HG02943 (cell line): Measurements from ENCODE around the gene B4GALNT4.
"Not testable (repeated sequence)": the region's sequence is repeated elsewhere in the genome, so short reads cannot be mapped to it uniquely, and the experiment has no call there.

ENCODE experiments used
- ATAC-seq: cut with Tn5 transposase; IDR thresholded peaks from one replicate; pipeline ENCODE4 v1.9.1; 2021; ENCODE audit warnings: mild to moderate bottlenecking, low read depth, moderate library complexity; ENCODE audit not compliant: unreplicated experiment

B4GALNT4 gene

DNA sequence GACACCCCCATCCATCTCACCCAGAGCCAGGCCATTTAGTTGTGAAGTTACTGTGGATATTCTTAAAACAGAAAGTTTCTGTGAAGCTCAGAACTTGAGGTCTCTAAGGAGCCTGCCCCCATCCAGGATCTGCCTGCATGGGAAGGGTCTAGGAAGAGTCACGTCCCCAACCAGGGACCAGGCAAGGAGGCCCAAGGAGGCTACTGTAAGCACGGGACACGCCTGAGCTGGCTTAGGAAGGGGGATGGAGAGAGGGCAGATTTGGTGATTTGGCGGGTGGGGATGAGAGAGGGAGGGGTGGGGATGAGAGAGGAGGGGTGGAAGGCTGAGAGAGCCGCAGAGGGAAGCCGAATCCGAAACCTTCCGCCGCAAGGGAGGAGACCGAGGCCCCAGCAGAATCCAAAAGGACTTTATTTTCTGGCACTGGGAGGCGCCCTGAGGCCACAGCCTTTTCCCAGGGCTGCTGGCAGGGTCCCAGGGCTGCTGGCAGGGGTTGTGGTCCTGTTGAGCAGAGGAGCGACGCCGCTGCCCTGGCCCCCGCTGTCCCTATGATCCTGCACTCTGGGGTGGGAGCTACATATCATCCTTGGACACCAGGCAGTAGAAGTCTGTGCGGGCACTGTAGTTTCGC, 36.1 kb downstream of the B4GALNT4 start:
- ATAC-seq, result no peak

DNA sequence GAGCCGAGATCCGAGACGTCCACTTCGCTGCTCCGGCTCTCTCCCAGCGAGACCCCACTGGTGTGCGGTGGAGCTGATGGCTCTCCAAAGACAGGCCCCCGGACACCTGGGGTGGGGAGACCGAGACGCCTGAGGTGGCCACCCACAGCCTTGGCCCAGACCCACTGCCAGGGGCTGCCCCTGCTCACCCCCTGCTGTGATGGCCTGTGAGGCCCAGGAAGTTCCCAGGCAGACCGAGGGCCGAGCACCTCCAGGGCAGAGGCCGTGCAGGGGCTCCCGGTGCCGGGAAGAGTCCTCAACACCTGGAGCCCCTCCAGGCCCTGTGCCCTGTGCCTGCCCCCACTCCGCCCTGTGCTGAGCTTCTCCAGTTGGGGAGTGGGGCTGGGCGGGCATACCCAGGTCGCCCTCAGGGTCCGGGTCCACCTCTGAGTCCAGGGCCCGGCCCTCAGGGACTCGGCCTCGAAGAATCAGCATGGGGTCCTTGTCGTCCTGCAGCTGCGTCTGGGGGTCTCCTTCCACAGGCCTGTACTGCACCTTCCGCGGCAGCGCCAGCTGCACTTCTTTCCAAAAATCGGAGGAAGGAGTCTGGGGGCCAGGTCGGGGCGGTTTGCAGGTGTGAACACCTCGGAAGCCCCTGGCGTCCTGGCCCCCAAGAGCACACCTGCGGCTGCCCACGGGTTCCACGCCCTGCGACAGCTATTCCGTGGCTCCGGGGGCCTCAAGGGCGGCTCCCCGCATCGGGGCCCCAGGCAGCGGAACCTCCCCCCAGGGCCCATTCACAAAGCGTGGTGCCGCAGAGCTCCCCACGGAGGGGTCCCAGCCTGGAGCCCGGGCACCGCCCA, 36.9 kb downstream of the B4GALNT4 start:
- ATAC-seq, result no peak

DNA sequence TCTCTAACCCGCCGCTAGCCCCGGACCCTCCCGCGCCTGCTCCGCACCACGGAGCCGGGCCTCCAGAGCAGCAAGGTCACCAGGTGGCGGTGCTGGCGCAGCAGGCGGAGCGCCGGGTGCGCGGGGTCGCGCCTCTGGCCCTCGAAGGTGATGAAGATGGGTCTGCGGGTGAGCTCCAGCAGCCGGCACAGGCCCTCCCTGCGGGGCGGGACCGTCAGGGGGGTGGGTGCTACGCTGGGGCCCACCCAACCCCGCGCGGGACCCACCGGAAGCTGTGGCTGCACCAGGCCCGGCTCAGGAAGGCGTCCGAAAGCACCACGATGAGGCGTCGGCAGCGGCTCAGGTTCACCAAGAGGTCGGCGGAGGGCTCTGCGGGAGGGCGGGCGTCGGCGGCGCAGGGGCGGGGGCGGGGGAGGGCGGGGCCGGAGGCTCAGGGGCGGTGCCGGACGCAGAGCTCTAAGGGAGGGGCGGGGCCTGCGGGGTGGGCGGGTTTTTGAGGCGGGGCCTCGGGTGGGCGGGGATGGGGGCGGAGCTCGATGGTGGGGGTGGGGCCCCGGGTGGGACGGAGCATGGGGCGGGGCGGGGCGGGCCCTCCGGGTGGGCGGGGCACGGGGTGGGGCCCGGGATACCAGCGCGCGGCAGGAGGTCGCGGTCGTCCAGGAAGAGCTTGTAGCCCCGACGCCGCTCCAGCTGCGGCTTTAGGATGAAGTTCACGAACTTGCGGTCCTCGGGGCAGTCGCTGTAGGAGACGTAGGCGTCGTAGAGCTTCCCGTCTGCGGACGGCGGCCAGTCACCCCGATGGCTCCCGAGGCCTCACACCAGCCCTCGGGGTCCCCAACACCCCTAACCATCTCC, 37.7 kb downstream of the B4GALNT4 start:
- ATAC-seq, result no peak

DNA sequence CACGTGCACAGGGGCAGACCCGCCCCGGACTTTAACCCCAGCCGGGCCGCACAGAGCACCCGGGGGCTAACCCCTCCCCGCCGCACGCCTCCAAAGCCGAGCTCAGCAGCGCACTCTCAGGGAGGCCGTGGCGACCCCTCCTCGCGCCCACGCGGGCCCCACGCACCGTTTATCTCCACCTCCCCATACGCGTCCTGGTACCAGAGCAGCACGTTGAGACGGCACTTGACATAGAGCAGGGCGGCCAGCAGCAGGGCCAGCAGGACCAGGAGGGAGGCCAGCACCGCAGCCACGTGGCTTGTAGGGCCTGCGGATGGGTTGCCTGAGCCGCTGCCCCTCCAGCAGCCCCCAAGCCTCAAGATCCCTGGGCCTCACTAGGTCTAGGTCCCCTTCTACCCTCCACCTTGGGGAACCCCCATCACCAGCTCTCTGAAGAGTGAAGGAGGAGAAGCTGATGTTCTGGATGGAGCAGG, 38.4 kb downstream of the B4GALNT4 start:
- no peak for ATAC-seq

DNA sequence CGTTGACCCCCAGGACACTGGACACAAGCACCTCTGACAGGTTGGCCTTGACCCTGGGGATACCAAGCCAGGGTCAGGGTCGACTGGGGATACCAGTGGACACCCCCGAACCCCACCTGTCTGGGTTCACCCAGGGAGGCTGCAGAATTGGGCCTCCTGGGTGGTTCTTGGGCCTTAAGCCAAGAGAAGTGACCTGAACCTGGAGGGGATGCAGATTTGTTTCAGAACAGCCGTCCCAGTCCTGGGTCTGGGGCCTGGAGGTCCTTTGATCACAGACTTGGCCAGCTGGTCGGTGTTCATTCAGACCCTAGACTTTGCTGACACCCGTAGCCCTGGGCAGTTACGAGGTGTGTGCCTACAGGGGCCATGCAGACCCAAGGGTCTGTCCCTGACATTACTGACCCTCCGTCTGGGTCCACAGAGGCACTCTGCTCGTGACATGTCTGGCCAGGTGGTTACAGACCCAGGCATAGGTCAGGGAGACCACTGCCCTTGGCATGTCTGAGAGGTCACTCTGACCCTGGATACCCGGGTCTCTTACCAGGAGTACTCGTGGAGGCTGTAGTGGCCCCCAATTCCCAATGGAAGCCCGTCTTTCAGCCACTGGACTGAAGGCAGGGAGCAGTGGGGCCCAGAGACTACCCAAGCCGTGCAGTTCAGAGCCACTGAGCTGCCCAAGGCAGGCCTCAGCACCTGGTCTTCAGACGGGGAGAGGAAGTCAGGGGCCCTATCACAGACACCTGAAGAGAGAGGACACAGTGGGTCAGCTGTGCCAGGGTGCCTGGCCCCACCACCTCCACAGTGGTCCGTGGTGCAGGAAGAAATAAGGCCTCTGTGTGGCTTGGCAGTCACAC, 39.1 kb downstream of the B4GALNT4 start:
- no peak for ATAC-seq

DNA sequence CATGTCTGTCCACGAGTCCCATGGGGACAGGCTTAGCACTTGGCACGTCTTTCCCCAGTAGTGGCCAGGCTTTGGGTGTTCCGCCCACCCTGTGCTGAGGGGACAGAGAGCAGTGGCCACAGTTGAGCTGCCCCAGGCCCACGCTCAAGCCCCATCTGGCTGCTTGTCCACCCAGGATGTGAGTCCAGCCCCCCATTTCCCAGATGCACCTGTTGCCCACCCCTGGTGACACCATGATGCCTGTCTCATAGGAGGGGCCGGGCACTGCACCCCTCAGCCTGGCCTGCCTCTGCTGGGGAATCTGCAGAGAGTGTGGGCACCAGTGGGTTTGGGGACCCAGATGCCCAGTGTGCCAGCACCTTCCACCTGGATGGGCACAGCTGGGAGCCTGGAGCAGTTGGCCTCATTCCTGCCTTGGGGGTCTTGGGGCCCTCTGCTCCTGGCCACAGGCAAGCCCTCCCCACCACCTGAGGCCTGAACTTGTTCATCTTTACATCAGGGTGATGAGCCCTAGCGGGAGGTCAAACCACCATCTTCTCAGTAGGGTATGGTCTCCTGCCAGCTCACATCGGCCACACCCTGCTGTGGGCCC, 39.8 kb downstream of the B4GALNT4 start:
- ATAC-seq, result no peak

DNA sequence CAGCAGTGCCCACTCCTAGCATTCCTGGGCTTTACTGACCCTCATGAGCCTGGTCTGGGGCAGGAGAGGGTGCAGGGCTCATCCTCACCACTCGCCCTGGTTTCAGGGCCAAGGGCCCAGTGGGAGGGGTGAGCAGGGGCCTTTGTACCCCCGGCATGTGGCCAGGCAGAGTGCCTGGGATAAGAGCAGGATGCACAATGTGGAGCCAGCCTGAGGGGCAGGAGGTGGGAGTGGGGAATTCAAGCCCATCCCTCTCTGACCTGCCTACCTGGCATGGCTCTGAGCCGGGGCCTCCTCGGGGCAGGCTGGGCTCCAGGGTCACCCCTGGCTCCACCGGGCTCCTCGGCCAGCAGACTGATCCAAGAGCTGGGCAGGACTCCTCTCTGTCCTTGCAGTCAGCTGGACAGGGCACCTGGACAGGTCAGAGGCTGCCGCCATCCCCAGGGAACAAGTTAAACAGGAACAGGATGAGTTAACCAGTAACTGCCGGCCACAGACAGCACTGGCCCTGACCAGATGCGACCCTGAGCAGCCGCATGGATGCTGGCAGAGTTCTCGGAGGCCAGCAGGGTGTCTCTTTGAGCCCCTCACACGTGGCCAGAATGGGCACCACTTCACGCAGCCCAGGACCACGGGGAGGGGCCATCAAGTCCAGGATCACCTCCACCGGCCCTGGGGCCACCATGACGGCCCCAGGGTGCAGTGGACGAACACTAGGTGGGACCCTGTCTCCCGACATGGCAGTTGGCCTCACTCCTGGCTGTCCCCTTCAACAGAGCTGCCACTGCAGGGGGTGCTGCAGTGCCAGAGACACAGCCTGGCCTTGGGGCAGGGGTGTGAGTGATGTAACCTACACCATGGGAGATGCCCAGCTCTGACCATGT, 40.5 kb downstream of the B4GALNT4 start:
- no peak for ATAC-seq

DNA sequence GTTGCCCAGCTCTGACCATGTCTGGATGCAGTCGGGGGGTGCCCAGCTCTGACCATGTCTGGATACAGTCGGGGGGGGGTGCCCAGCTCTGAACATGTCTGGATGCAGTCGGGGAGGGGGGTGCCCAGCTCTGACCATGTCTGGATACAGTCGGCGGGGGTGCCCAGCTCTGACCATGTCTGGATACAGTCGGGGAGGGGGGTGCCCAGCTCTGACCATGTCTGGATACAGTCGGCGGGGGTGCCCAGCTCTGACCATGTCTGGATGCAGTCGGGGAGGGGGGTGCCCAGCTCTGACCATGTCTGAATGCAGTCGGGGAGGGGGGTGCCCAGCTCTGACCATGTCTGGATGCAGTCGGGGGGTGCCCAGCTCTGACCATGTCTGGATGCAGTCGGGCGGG, 41.4 kb downstream of the B4GALNT4 start:
- ATAC-seq, result not testable (repeated sequence)

DNA sequence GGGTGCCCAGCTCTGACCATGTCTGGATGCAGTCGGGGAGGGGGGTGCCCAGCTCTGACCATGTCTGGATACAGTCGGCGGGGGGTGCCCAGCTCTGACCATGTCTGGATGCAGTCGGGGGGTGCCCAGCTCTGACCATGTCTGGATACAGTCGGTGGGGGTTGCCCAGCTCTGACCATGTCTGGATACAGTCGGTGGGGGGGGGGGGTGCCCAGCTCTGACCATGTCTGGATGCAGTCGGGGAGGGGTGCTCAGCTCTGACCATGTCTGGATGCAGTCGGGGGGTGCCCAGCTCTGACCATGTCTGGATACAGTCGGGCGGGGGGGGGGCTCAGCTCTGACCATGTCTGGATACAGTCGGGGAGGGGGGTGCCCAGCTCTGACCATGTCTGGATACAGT, 42.2 kb downstream of the B4GALNT4 start:
- not testable (repeated sequence) for ATAC-seq

DNA sequence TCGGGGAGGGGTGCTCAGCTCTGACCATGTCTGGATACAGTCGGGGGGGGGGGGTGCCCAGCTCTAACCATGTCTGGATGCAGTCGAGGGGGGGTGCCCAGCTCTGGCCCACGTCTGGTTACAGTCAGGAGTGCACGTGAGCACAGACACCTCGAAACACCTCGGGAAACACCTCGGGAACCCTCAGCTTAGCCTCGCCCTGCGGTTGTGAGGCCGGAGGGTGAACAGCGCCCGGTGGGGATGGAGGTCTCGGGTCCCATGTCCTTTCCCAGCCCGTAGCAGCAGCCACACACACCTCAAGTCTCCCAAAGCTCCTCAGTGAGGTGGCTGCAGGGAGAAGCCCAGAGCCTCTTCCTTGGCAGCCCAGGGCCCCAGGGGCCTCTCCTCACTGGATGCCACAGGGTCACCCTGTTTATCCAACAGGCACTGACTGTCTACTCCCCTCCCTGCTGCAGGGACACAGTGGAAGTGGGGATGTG, 43.4 kb downstream of the B4GALNT4 start:
- ATAC-seq, result no peak

DNA sequence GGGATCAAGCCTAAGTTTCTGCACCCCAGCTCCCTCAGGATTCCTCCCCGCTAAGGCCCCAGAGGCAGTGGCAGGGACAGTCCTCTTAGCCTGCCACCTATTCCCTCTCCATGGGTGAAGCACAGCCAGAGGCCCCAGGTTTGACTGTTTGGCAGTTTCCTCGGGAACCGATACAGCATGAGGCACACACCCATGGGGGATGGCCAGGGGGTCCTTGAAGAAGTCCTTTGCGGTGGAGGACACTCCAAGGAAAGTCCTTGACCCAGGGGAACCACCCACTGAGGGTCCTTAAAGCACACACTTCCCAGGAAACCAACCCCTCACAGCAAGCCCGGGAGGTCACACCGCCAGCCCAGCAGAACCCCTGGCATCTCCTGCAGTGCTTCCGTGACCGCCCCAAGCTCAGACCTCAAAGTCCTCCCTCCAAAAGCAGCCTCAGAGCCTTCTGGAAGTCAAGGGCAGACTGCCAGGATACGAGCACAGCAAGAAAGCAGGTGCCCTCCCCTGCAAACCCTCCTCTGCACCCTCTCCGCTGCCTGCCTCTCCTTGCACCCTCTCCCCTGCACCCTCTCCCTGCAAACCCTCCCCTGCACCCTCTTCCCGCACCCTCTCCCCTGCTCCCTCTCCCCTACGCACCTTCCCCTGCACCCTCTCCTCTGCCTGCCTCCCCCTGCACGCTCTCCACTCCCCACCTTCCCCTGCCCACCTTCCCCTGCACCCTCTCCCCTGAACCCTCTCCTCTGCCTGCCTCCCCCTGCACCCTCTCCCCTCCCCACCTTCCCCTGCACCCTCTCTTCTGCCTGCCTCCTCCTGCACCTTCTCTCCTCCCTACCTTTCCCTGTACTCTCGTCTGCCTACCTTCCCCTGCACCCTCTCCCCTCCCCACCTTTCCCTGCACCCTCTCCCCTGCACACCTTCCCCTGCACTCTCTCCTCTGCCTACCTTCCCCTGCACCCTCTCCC, 44.1 kb downstream of the B4GALNT4 start:
- no peak for ATAC-seq

DNA sequence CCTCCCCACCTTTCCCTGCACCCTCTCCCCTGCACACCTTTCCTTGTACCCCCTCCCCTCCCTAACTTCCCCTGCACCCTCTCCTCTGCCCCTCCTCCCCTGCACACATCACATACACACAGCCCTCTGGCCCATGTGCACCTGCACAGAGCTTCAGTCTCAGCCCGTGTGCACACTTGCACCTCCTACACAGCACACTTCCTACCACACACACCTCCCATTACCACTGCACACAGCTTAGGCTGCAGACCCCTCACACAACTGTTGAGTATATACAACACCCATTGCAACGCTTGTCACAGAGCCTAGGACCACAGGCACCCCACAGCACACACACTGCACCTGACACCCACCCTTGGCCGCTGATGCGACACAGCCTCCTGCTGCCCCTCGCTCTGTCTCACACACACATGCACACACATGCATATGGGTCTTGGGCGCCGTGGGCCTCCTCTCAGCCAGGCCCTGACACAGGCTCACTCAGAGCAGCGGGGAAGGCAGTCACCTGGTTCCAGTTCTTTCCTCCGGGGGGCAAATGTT, 45.1 kb downstream of the B4GALNT4 start:
- ATAC-seq, result no peak

DNA sequence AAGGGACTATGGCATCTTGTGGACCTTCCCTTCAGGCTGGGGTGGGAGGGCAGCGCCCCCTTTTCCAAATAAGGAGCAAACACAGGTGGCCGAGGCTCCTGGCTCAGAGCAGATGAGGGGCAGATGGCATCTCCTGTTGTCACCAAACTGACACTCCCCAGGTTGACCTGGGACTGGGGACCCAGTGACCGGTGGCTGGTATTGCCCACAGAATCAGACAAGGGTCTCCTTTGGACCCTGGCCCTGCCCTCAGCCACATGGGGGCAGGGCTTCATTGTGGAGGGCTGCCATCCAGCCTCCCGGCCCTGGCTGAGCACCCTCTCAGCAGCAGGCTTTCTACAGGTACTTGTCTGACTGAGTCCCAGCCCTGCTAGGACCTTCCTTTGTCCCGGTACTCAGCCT, 46.3 kb downstream of the B4GALNT4 start:
- no peak for ATAC-seq

DNA sequence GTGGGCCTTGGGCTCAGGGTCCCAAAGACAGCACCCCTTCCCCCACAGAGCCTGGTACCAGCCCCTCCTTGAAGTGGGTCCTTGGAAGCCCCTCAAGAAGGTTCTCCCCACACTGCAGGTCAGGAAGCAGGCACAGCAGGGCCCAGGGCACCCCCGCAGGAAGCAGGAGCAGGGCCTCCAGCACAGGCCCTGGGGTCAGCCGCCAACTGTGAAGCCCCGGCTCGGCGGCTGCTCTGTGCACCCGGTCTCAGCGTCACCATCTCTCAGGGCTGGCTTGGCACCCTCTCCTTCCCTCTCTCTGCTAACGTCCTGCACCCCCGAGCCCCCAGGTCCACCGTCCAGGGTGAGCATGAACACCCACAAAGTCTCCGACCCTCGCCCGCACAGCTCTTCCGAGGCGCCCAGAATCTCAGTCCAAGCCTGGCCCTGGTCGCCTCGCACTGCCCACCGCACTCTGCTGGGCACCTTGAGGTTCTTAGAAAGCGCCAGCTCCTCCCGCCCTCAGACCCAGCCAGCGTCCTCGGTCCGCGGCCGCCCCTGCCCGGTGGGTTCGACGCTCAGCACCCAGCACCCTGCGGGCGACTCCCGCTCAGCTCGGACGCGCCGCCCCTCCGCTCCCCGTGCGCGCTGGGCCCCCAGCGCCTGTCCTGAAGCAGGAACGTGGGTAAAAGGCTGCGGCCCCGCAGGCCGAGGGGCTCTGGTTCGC, 46.9 kb downstream of the B4GALNT4 start:
- ATAC-seq, result no peak

DNA sequence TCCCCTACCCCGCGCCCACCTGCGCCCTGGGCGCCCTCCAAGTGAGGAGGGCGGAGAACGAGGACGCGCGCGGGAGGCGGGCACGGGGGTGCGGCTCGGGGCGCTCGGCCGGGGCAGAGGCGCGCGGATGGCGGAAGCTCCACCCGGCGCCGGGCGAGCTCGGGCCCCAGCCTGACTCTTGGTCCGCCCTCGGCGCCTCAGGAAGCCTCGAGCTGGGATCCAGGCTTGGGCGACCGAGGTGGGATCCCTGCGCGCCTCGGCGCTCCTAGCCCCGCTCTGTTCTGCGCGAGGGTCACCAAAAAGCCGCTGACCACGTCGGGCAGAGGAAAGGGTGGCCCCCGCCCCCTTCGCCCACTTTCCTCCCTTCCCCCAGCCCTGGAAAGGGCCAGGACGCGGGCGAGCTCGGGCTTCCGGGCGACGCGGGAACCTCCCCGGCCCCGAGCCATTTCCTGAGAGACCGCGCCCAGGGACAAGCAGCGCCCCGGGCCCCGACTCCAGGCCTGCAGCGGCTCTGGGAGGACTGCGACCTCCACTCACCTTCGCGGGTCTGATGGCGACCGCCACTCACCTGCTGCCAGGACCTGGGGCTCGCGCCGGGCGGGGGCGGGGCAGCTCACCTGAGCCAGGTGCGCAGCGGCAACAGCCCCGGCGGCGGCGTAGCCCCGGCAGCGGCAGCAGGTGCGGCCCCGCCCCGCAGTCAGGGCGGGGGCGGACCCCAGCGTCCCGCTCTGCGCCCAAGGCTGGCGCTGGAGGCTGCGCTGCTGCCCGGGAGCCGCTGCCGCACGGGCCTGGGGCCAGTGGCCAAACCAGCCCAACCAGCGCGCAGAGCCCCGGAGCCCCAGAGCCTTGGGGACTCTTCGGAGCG, 47.7 kb downstream of the B4GALNT4 start:
- ATAC-seq, result no peak
